GM19438 (cell line): Measurements from ENCODE around the gene PFKL.

Experiments used
- ATAC-seq: cut with Tn5 transposase; IDR thresholded peaks from one replicate; pipeline ENCODE4 v1.9.1; 2021; ENCODE audit warnings: low read depth; ENCODE audit not compliant: unreplicated experiment

PFKL gene

DNA sequence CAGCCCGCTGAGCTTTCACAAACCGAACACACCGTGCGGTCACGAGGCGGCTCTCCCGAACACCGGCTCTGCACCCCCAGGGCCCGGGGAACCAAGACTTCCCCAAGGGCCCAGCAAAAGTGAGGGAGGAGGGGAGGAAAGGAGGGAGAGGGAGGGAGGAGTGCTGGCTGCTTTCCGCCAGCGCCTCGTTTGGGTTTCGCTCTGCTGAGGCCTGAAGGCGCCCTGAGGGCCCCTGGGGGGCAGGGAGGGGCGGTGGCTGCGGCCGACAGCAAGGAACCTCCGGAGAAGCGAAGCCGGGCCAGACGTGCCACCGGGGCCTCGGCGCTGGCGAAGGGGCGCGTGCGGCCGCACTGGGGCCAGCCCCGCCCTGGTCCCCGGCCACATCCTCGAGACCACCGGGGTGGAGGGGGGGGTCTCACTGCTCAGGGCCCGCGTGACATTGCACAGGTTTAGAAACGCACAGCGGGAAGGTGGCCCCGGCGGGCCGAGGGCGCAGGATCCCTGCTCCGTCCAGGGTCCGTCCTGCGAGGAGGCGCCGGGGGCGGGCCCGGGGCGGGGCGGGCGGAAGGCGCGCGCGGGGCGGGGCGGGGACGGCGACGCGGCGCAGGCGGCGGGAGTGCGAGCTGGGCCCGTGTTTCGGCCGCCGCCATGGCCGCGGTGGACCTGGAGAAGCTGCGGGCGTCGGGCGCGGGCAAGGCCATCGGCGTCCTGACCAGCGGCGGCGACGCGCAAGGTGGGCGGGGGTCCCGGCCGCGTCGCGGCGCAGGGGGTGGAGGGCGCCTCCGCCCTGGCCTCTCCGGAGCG lies at the start of gene PFKL:
TSS of gene PFKL (plus strand) at position 596 of the 804 bp plus-strand sequence. CDS start at position 649, 53 bp downstream.
- peak; percentile 53 for ATAC-seq

- ATAC-seq, result no peak
Measured at GRCh38 chr21:44253832-44254710, 45.8 kb upstream of the PFKL start.

- ATAC-seq, result no peak
Measured at GRCh38 chr21:44255511-44255981, 44.3 kb upstream of the PFKL start.

GRCh38 chr21:44258056-44258725 lies 41.7 kb upstream of the PFKL start:
- no peak for ATAC-seq

GRCh38 chr21:44259082-44259705 lies 40.7 kb upstream of the PFKL start:
- ATAC-seq, result no peak

DNA sequence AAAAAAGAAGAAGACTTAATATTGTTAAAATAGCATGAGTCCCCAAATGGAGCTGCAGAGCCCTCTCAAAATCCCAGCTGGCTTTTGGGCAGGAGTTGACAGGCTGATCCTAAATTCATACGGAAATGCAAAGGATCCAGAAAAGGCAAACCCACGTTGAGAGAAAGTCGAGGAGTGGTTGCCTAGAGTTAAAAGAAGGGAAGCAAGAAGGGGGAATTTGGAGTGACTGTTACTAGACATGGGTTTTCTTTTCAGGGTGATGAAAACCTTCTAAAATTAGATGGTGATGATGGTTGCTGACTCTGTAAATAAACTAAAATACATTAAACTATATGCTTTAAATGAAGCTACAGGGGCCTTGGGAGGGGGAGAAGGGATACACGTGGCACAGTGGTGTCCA lies 39.8 kb upstream of the PFKL start:
- no peak for ATAC-seq

DNA sequence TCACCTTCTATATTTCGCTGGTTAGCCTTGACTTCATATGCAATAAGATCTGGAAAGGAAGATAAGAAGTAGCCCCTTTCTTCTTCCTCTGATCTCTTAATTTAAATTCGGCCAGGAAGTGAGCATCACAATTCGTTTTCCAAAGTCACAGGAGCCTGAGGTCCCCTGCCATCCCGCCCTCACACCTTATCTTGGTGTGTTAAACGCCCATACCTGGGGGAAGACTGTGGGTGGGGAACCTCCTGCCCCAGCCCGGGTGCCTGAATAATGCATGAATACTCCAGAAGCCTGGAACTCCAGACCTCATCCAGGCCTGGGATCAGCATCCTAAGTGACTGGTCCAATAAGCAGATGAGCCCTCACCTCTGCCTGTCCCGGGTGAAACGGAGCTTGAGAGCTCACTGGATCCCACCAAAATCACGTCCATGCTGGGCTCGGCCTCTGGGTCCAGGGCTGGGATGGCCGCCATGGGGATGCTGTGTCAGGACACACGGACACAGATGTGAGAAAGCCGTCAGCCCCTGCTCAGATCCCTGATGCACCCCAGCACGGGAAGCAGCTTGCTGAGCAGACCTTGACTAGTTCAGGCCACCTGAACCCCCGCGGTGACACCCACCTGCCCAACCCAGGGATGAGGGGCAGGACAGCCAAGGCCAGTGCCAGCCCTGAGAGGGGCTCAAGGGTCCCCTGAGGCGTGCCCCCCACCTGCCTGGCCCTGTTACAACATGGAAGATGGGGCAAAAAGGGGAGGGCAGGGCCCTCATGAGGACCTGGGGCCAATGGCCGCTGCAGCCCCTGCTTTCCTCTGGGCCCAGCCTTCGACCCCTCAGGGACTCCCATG lies 38.8 kb upstream of the PFKL start:
- no peak for ATAC-seq

DNA sequence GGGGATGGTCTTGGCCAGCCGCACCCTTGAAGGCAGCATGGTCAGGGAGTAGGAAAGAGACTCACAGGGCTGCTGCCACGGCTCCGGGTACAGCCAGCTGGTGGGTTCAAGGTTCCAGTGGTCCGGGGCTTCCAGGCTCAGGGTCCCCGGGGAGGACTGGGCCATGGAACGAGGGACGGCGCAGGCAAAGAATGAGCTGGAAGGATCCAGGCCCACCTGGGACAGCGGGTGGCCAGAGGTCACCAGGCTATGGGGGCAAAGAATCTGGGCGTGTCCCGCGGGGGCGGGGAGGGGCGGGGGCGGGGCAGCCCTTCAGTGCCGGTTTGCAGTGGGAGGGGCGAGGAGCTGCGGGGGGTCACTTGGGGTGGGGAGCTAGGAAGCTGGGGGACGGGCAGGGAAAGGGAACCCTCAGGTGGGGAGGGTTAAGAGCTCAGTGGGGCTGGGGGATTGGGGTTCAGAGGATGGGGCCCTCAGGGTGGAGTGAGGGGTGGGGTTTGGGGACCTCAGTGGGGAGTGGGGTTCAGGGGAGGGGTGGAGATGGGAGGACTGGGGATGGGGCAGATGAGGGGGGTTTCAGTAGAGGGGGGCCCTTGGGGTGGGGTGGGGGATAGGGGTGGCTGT lies 38.1 kb upstream of the PFKL start, which contains the start of gene DNMT3L:
TSS of gene DNMT3L (minus strand) at position 223 of the 621 bp plus-strand sequence. CDS start 638 bp downstream, outside the sequence.
- no peak for ATAC-seq

DNA sequence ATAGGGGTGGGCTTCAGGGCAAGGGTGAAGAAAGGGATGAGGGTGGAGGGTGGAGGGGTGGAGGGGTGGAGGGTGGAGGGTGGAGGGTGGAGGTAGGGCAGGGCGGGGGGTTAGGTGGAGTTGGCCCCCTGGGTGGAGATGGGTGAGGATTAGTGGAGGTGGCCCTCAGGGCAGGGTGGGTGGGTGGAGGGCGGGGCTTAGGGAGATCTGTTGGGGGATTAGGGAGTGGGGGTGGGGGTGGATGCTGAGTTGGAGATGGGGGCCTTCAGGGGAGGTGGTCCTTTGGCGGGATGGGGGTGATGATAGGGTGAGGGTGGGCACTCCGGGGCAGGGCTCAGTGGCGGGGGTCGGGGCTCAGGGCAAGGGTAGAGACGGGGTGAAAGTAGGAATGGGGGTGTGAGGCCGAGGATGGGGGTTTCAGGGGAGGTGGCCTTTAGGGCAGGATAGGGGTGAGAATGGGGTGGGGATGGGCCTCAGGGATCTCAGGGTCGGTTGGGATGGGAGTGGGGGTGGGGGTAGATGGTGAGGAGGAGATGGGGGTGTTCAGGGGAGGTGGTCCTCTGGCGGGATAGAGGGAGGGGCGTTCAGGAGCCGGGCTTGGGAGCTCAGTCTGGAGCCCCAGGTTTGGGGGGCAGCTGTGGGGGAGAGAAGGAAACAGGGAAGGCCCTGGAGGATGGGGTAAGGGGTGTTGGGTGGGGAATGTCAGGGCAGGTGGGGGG lies 37.4 kb upstream of the PFKL start:
- ATAC-seq, result no peak

GRCh38 chr21:44263221-44263760 lies 36.6 kb upstream of the PFKL start:
- ATAC-seq, result no peak

DNA sequence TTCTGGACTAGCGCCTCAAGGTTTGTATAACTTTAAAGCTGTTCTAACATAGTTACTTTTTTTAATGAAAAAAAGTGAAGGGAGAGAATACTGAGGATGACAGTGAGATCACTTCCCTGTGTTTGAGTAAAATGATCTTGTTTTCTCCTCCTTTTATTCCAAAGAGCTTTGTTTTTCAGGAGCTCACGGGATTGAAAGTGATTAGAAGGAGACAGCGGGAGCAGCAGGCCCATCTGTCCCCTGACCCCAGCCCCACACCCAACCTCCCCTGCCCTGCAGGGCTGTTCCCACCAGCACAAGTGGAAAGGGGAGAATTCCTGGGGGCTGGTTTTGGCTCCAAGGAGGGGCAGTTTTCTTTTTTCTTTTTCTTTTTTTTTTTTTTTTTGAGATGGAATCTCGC lies 36.1 kb upstream of the PFKL start:
- no peak for ATAC-seq

DNA sequence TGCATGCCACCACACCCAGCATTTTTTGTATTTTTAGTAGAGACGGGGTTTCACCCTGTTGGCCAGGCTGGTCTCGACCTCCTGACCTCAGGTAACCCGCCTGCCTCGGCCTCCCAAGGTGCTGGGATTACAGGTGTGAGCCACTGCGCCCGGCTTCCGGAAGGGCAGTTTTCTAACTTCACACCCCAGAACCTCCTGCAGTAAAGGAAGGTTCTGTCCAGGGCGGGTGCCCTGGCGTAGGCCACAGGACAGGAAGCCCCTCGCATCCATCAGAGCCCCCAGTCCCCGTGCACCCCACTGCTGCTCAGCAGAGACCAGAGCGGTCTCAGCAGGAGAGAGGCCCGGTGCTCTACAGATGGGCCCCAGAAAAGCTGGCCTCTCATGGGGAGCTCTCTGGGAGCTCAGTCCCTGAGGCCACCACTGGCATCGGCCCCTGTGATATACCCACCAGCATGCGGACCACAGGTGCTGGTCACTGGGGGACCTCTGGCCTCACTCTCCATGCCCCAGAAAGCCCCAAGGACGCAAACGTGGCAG lies 34.1 kb upstream of the PFKL start:
- ATAC-seq, result no peak

GRCh38 chr21:44267655-44268142 lies 32.2 kb upstream of the PFKL start:
- ATAC-seq, result no peak

- no peak for ATAC-seq
Measured at GRCh38 chr21:44269090-44269489, 30.8 kb upstream of the PFKL start.

DNA sequence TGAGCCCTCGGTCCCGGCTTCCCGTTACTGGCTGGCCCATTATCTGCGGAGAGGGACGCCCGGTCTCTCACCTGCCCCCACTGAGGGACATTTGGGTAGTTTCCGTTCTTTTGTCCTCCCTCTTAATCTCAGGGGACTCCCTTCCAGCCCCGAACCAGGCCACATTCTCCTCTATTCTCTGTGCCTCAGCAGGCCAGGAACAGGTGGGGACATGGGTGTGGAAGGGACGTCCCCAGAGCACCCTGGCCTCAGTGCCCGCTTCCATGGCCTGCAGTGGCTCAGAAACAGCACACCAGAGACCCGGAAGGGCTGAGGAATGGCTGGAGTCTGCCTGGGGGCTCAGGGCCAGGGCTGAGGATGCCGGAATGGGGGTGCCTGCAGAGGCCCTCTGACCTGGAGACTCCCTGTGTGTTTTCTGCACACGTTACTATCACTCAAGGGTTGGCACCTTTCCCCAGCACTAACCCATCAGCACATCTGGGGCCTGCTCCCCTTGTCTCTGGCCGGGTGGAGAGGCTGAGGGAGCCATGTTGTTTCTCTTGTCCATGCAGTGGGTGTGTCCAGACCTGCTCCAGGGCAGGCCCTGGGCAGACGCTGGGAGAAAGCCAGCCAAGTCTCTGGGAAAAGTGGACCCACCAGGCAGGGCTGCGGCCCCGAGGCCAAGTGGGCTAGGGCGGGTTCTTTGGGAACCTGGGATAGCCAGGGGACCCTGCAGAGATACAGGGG lies 28.1 kb upstream of the PFKL start:
- ATAC-seq, result no peak

- no peak for ATAC-seq
Measured at GRCh38 chr21:44272284-44272858, 27.5 kb upstream of the PFKL start.

- ATAC-seq, result no peak
Measured at GRCh38 chr21:44273046-44273445, 26.8 kb upstream of the PFKL start.
